HFFc6 (cell line): ENCODE data around the gene RASAL1. TPM values are rescaled to one million over a fixed set of nuclear protein-coding genes. Genes with fewer than 3 reads are reported as not detected.
A peak's percentile ranks its signal among the peaks of the same experiment; 100 is the strongest.

Source experiments
- DNase-seq: peaks from one replicate; pipeline ENCODE4 v3.0.0-alpha.2; 2018
- H3K27ac Mint-ChIP-seq: 2 replicates; pipeline ENCODE4 v1.8.0; 2020; ENCODE audit warnings: mild to moderate bottlenecking, mixed read lengths
- H3K27me3 Mint-ChIP-seq: 2 replicates; pipeline ENCODE4 v1.8.0; 2021; ENCODE audit warnings: mild to moderate bottlenecking, moderate library complexity, mixed read lengths; ENCODE audit not compliant: insufficient read depth
- H3K36me3 Mint-ChIP-seq: 2 replicates; pipeline ENCODE4 v1.8.0; 2021; ENCODE audit warnings: low read depth, mixed read lengths
- H3K4me1 Mint-ChIP-seq: 2 replicates; pipeline ENCODE4 v1.8.0; 2020; ENCODE audit warnings: low read depth, mixed read lengths
- H3K4me3 Mint-ChIP-seq: 2 replicates; pipeline ENCODE4 v1.8.0; 2020; ENCODE audit warnings: mild to moderate bottlenecking, moderate library complexity, mixed read lengths
- H3K9me3 Mint-ChIP-seq: 2 replicates; pipeline ENCODE4 v1.8.0; 2020; ENCODE audit warnings: mild to moderate bottlenecking, mixed read lengths
- microRNA-seq: library from miRNA; unstranded; fragments of <30 nt; microRNA quantifications from one replicate; pipeline ENCODE4, GENCODE V29; 2019
- total RNA-seq, 6 experiments: library from RNA; stranded (reverse); fragmentation: NEBNext Ultra II Directional; extraction: Animal tissue kit (Norgen Biotek cat#: 25700); gene quantifications; 2 replicates in 1 of 6; 3 replicates in 5 of 6; pipeline ENCODE4 v1.2.3, GENCODE V29; 2021
- TF ChIP-seq, protein P1 (sequence below): fragments of 200-600 bp; sonication (generic); IDR thresholded peaks from 2 replicates; pipeline ENCODE4 v1.5.0; 2021; ENCODE audit warnings: antibody characterized with exemption, mild to moderate bottlenecking

The RASAL1 gene
- total RNA-seq, 6 experiments from 2014 or later, result not detected

- Mint-ChIP-seq H3K27ac (no peak overlapping the region), H3K4me1 (no peaks in the 10 kb centered on the region), H3K4me3 (no peak overlapping the region), H3K9me3 (no peaks in the 10 kb centered on the region), H3K36me3 (no peaks in the 10 kb centered on the region), H3K27me3 (peaks cover 27% of the 10 kb centered on the region)
- TF ChIP-seq, protein P1, sequence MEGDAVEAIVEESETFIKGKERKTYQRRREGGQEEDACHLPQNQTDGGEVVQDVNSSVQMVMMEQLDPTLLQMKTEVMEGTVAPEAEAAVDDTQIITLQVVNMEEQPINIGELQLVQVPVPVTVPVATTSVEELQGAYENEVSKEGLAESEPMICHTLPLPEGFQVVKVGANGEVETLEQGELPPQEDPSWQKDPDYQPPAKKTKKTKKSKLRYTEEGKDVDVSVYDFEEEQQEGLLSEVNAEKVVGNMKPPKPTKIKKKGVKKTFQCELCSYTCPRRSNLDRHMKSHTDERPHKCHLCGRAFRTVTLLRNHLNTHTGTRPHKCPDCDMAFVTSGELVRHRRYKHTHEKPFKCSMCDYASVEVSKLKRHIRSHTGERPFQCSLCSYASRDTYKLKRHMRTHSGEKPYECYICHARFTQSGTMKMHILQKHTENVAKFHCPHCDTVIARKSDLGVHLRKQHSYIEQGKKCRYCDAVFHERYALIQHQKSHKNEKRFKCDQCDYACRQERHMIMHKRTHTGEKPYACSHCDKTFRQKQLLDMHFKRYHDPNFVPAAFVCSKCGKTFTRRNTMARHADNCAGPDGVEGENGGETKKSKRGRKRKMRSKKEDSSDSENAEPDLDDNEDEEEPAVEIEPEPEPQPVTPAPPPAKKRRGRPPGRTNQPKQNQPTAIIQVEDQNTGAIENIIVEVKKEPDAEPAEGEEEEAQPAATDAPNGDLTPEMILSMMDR, result no peak
- no peak for DNase-seq
Observed at GRCh38 chr12:113050795-113051194, 84.8 kb downstream of the RASAL1 start.

GRCh38 chr12:113049976-113050742, 85.4 kb downstream of the RASAL1 start:
- H3K9me3 Mint-ChIP-seq, result no peaks in the 10 kb centered on the region
- no peaks in the 10 kb centered on the region for H3K4me1 Mint-ChIP-seq
- TF ChIP-seq, protein P1, result peak; percentile 62
- H3K27me3 Mint-ChIP-seq, result peaks cover 24% of the 10 kb centered on the region
- H3K27ac Mint-ChIP-seq, result no peak overlapping the region
- H3K4me3 Mint-ChIP-seq, result no peak overlapping the region
- no peak for DNase-seq
- no peaks in the 10 kb centered on the region for H3K36me3 Mint-ChIP-seq

Small RNA genes within 50 kb of the gene (microRNA-seq; reads per million reads assigned to microRNA genes)
- not detected for gene MIR7106

Other genes starting within 250 kb of the RASAL1 start
- gene OAS1, start 228.8 kb downstream of the RASAL1 start, total RNA-seq, result not detected
- gene OAS3, start 197.3 kb downstream of the RASAL1 start, total RNA-seq, result 10 to 100 TPM in 1 of 6 experiments, 1 to 10 TPM in 5; 3.3 to 11.3 (median 9.0) TPM
- under 1 TPM; 0.28 to 0.63 (median 0.47) TPM for gene OAS2, start 157.2 kb downstream of the RASAL1 start, total RNA-seq
- gene DTX1, start 79.0 kb downstream of the RASAL1 start, total RNA-seq, result not detected
- gene CFAP73, start 14.0 kb upstream of the RASAL1 start, total RNA-seq, result under 1 TPM in 1 of 6 experiments, not detected in 5; 0.17 TPM
- 10 to 100 TPM; 60.1 to 71.0 (median 61.9) TPM for gene DDX54, start 49.7 kb upstream of the RASAL1 start, total RNA-seq
- gene RITA1, start 50.0 kb upstream of the RASAL1 start, total RNA-seq, result 10 to 100 TPM; 18.0 to 20.9 (median 18.7) TPM
- 10 to 100 TPM; 19.0 to 33.3 (median 20.6) TPM for gene TPCN1, start 85.7 kb upstream of the RASAL1 start, total RNA-seq
- 1 to 10 TPM; 5.8 to 6.7 (median 6.3) TPM for gene SLC8B1, start 199.3 kb upstream of the RASAL1 start, total RNA-seq
- 10 to 100 TPM; 49.8 to 64.3 (median 54.6) TPM for gene PLBD2, start 222.8 kb upstream of the RASAL1 start, total RNA-seq